Activated T-helper 1 cell treated with anti-CD3 and anti-CD28 coated beads, Interleukin-12 subunit alpha, Interleukin-12 subunit beta, Interleukin-2, Interleukin-4 antibody, amounts not matched to agents 30 ng/mL and 10 ng/mL and 1 ng/mL, durations not matched to agents 14 hours and 24 hours and 36 hours (primary cell): ENCODE measurements around the gene ERMN. TPM values are rescaled to one million over a fixed set of nuclear protein-coding genes. Genes with fewer than 3 reads are reported as not detected.

Experiments used
- DNase-seq: peaks from one replicate; pipeline ENCODE4 v3.0.0; 2021; ENCODE audit warnings: low spot score
- H3K27ac Mint-ChIP-seq: one replicate; pipeline ENCODE4 v1.8.0; 2021; ENCODE audit warnings: mild to moderate bottlenecking, mixed read lengths
- H3K27me3 Mint-ChIP-seq: one replicate; pipeline ENCODE4 v1.8.0; 2022; ENCODE audit warnings: mild to moderate bottlenecking, moderate library complexity, mixed read lengths; ENCODE audit not compliant: insufficient read depth
- H3K36me3 Mint-ChIP-seq: one replicate; pipeline ENCODE4 v1.8.0; 2021; ENCODE audit warnings: low read depth, mixed read lengths
- H3K4me1 Mint-ChIP-seq: one replicate; pipeline ENCODE4 v1.8.0; 2021; ENCODE audit warnings: low read depth, mixed read lengths
- H3K4me3 Mint-ChIP-seq: one replicate; pipeline ENCODE4 v1.8.0; 2021; ENCODE audit warnings: mild to moderate bottlenecking, moderate library complexity, mixed read lengths
- H3K9me3 Mint-ChIP-seq: one replicate; pipeline ENCODE4 v1.8.0; 2021; ENCODE audit warnings: mixed read lengths
- intact Hi-C: fragments of 100-400 bp; cut with micrococcal nuclease; formaldehyde crosslinking; loops from one replicate; pipeline ENCODE4 v1.15.1; 2024
- total RNA-seq: library from RNA; stranded (reverse); gene quantifications from 2 replicates; pipeline ENCODE4 v1.2.3, GENCODE V29; 2022

ERMN gene
- total RNA-seq, 1 donor from 2014 or later, result 2.1 TPM

- Mint-ChIP-seq H3K27me3 (no peaks in the 10 kb centered on the region), H3K27ac (no peak overlapping the region), H3K4me1 (peaks cover 29% of the 10 kb centered on the region), H3K9me3 (no peaks in the 10 kb centered on the region), H3K36me3 (peaks cover 14% of the 10 kb centered on the region), H3K4me3 (no peak overlapping the region)
- intact Hi-C loops, result loop anchor here (1.0 to 5.0 kb wide), 9 partner anchors 24 to 571 kb away; partner anchors contain the start of gene CYTIP
- DNase-seq, result no peak
These were observed 1.1 kb upstream of the ERMN start for GRCh38 chr2:157326698-157327097.

- Mint-ChIP-seq H3K27ac (no peak overlapping the region), H3K36me3 (peaks cover 19% of the 10 kb centered on the region), H3K4me3 (no peak overlapping the region), H3K4me1 (peaks cover 25% of the 10 kb centered on the region), H3K27me3 (no peaks in the 10 kb centered on the region), H3K9me3 (no peaks in the 10 kb centered on the region)
- DNase-seq, result no peak
- intact Hi-C loops, result no loop called here
These were observed 1.2 kb downstream of the ERMN start for GRCh38 chr2:157324331-157324843.

- peaks cover 10% of the 10 kb centered on the region for H3K4me1 Mint-ChIP-seq
- H3K27ac Mint-ChIP-seq, result no peak overlapping the region
- intact Hi-C loops, result no loop called here
- no peak for DNase-seq
- H3K4me3 Mint-ChIP-seq, result no peak overlapping the region
- H3K9me3 Mint-ChIP-seq, result no peaks in the 10 kb centered on the region
- H3K36me3 Mint-ChIP-seq, result peaks cover 24% of the 10 kb centered on the region
- no peaks in the 10 kb centered on the region for H3K27me3 Mint-ChIP-seq
These were observed 3.2 kb downstream of the ERMN start for GRCh38 chr2:157322432-157322831.

GRCh38 chr2:157321466-157321865 is 4.2 kb downstream of the ERMN start:
- peaks cover 6% of the 10 kb centered on the region for H3K4me1 Mint-ChIP-seq
- no peaks in the 10 kb centered on the region for H3K9me3 Mint-ChIP-seq
- intact Hi-C loops, result no loop called here
- H3K4me3 Mint-ChIP-seq, result no peak overlapping the region
- H3K36me3 Mint-ChIP-seq, result peaks cover 24% of the 10 kb centered on the region
- no peak overlapping the region for H3K27ac Mint-ChIP-seq
- DNase-seq, result no peak
- H3K27me3 Mint-ChIP-seq, result no peaks in the 10 kb centered on the region

- no peak for DNase-seq
- Mint-ChIP-seq H3K4me3 (no peak overlapping the region), H3K4me1 (peaks cover 6% of the 10 kb centered on the region), H3K36me3 (peaks cover 24% of the 10 kb centered on the region), H3K27ac (no peak overlapping the region), H3K9me3 (no peaks in the 10 kb centered on the region), H3K27me3 (no peaks in the 10 kb centered on the region)
- intact Hi-C loops, result no loop called here
These were observed 5.2 kb downstream of the ERMN start for GRCh38 chr2:157320409-157320808.

- no peak for DNase-seq
- H3K27me3 Mint-ChIP-seq, result no peaks in the 10 kb centered on the region
- intact Hi-C loops, result loop anchor here (2.0 kb wide), 1 partner anchor 15 kb away; no protein-coding TSS in a partner anchor
- peaks cover 24% of the 10 kb centered on the region for H3K36me3 Mint-ChIP-seq
- no peaks in the 10 kb centered on the region for H3K9me3 Mint-ChIP-seq
- H3K4me1 Mint-ChIP-seq, result peaks cover 6% of the 10 kb centered on the region
- H3K27ac Mint-ChIP-seq, result no peak overlapping the region
- no peak overlapping the region for H3K4me3 Mint-ChIP-seq
These were observed 5.8 kb downstream of the ERMN start for GRCh38 chr2:157319795-157320194.

GRCh38 chr2:157318884-157319283 is 6.7 kb downstream of the ERMN start:
- H3K36me3 Mint-ChIP-seq, result peaks cover 24% of the 10 kb centered on the region
- H3K9me3 Mint-ChIP-seq, result no peaks in the 10 kb centered on the region
- H3K4me3 Mint-ChIP-seq, result no peak overlapping the region
- H3K27ac Mint-ChIP-seq, result no peak overlapping the region
- no peak for DNase-seq
- H3K4me1 Mint-ChIP-seq, result peaks cover 6% of the 10 kb centered on the region
- H3K27me3 Mint-ChIP-seq, result no peaks in the 10 kb centered on the region
- intact Hi-C loops, result loop anchor here (2.0 kb wide), 1 partner anchor 14 kb away; no protein-coding TSS in a partner anchor

- H3K4me1 Mint-ChIP-seq, result peaks cover 20% of the 10 kb centered on the region
- H3K27me3 Mint-ChIP-seq, result no peaks in the 10 kb centered on the region
- peaks cover 11% of the 10 kb centered on the region for H3K36me3 Mint-ChIP-seq
- DNase-seq, result no peak
- H3K4me3 Mint-ChIP-seq, result no peak overlapping the region
- no peaks in the 10 kb centered on the region for H3K9me3 Mint-ChIP-seq
- intact Hi-C loops, result no loop called here
- H3K27ac Mint-ChIP-seq, result no peak overlapping the region
These were observed 9.7 kb downstream of the ERMN start for GRCh38 chr2:157315901-157316300.

- H3K27me3 Mint-ChIP-seq, result peaks cover 1% of the 10 kb centered on the region
- intact Hi-C loops, result loop anchor here (5.0 kb wide), 1 partner anchor 584 kb away; no protein-coding TSS in a partner anchor
- no peak overlapping the region for H3K27ac Mint-ChIP-seq
- no peaks in the 10 kb centered on the region for H3K36me3 Mint-ChIP-seq
- DNase-seq, result no peak
- H3K9me3 Mint-ChIP-seq, result no peaks in the 10 kb centered on the region
- H3K4me3 Mint-ChIP-seq, result no peak overlapping the region
- peaks cover 20% of the 10 kb centered on the region for H3K4me1 Mint-ChIP-seq
These were observed 12.6 kb downstream of the ERMN start for GRCh38 chr2:157312866-157313486.

GRCh38 chr2:157311706-157312105 is 13.9 kb downstream of the ERMN start:
- Mint-ChIP-seq H3K9me3 (no peaks in the 10 kb centered on the region), H3K4me3 (no peak overlapping the region), H3K36me3 (no peaks in the 10 kb centered on the region), H3K27me3 (peaks cover 1% of the 10 kb centered on the region), H3K4me1 (peaks cover 28% of the 10 kb centered on the region), H3K27ac (no peak overlapping the region)
- no peak for DNase-seq
- intact Hi-C loops, result loop anchor here (5.0 kb wide), 1 partner anchor 586 kb away; no protein-coding TSS in a partner anchor

GRCh38 chr2:157309878-157310277 is 15.7 kb downstream of the ERMN start:
- DNase-seq, result no peak
- peaks cover 1% of the 10 kb centered on the region for H3K27me3 Mint-ChIP-seq
- no peaks in the 10 kb centered on the region for H3K9me3 Mint-ChIP-seq
- intact Hi-C loops, result loop anchor here (5.0 kb wide), 1 partner anchor 587 kb away; no protein-coding TSS in a partner anchor
- H3K36me3 Mint-ChIP-seq, result no peaks in the 10 kb centered on the region
- H3K4me3 Mint-ChIP-seq, result no peak overlapping the region
- H3K27ac Mint-ChIP-seq, result no peak overlapping the region
- H3K4me1 Mint-ChIP-seq, result peaks cover 34% of the 10 kb centered on the region

- Mint-ChIP-seq H3K4me1 (peaks cover 28% of the 10 kb centered on the region), H3K27ac (no peak overlapping the region), H3K4me3 (no peak overlapping the region), H3K36me3 (no peaks in the 10 kb centered on the region), H3K27me3 (peaks cover 1% of the 10 kb centered on the region), H3K9me3 (no peaks in the 10 kb centered on the region)
- no peak for DNase-seq
- intact Hi-C loops, result no loop called here
These were observed 18.6 kb downstream of the ERMN start for GRCh38 chr2:157307021-157307420.

- H3K9me3 Mint-ChIP-seq, result no peaks in the 10 kb centered on the region
- peaks cover 1% of the 10 kb centered on the region for H3K27me3 Mint-ChIP-seq
- no peak overlapping the region for H3K4me3 Mint-ChIP-seq
- no peaks in the 10 kb centered on the region for H3K36me3 Mint-ChIP-seq
- peaks cover 23% of the 10 kb centered on the region for H3K4me1 Mint-ChIP-seq
- no peak for DNase-seq
- H3K27ac Mint-ChIP-seq, result no peak overlapping the region
- intact Hi-C loops, result loop anchor here (2.0 kb wide), 1 partner anchor 13 kb away; no protein-coding TSS in a partner anchor
These were observed 19.9 kb downstream of the ERMN start for GRCh38 chr2:157305723-157306110.
